IPS DF 6.9 (cell line): Measurements from ENCODE around the gene CYP2A6.
"Not testable (repeated sequence)": the region's sequence is repeated elsewhere in the genome, so short reads cannot be mapped to it uniquely, and the experiment has no call there.

Experiments used
- DNase-seq: peaks from one replicate; pipeline ENCODE4 v3.0.0-alpha.2; 2013; ENCODE audit warnings: low read depth, low spot score
- H3K27ac ChIP-seq: one replicate; pipeline ENCODE4 v1.5.1; 2013; ENCODE audit warnings: low read length, control low read depth
- H3K27me3 ChIP-seq: 2 replicates; pipeline ENCODE4 v1.6.1; 2013; ENCODE audit warnings: mild to moderate bottlenecking, low read length; ENCODE audit not compliant: control insufficient read depth, insufficient read depth
- H3K36me3 ChIP-seq: 2 replicates; pipeline ENCODE4 v1.6.1; 2013; ENCODE audit warnings: low read length; ENCODE audit not compliant: control insufficient read depth, insufficient read depth
- H3K4me1 ChIP-seq: 2 replicates; pipeline ENCODE4 v1.6.1; 2013; ENCODE audit warnings: low read length; ENCODE audit not compliant: control insufficient read depth, insufficient read depth
- H3K4me3 ChIP-seq: 2 replicates; pipeline ENCODE4 v1.5.1; 2013; ENCODE audit warnings: mild to moderate bottlenecking, low read length
- H3K9me3 ChIP-seq: 2 replicates; pipeline ENCODE4 v1.6.1; 2013; ENCODE audit warnings: low read length, inconsistent platforms; ENCODE audit not compliant: control insufficient read depth, insufficient read depth
- WGBS: extraction: QIAGEN DNeasy Blood & Tissue Kit; methylation state at CpG from one replicate; pipeline ENCODE4 v1.1.7; 2013; ENCODE audit warnings: mixed read lengths, missing lambda C conversion rate; ENCODE audit not compliant: insufficient read length, insufficient coverage; 5-methylcytosine and 5-hydroxymethylcytosine counted together

Gene CYP2A6

DNA sequence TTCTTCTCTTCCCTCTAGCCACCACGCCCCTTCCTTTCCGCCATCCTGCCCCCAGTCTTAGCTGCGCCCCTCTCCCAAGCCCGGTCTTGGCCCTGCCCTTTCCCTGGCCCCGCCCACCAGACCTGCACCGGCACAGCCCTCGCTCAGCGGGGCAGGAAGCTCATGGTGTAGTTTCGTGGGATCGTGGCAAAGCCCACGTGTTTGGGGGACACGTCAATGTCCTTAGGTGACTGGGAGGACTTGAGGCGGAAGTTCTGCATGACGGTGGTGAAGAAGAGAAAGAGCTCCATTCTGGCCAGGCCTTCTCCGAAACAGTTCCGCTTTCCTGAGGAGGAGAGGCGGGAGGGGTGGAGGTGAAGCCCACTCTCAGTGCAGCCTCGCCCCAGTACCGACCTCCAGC, 6.6 kb downstream of the CYP2A6 start:
- H3K36me3 ChIP-seq, H3K27me3 ChIP-seq, DNase-seq, H3K4me1 ChIP-seq, H3K27ac ChIP-seq, H3K9me3 ChIP-seq: not testable (repeated sequence)
- H3K4me3 ChIP-seq: peak overlapping the region; percentile 2; the same call in 1 of the 2 replicates
- no CpG with 5 or more reads among the region's 19 CpGs for whole genome bisulfite sequencing

DNA sequence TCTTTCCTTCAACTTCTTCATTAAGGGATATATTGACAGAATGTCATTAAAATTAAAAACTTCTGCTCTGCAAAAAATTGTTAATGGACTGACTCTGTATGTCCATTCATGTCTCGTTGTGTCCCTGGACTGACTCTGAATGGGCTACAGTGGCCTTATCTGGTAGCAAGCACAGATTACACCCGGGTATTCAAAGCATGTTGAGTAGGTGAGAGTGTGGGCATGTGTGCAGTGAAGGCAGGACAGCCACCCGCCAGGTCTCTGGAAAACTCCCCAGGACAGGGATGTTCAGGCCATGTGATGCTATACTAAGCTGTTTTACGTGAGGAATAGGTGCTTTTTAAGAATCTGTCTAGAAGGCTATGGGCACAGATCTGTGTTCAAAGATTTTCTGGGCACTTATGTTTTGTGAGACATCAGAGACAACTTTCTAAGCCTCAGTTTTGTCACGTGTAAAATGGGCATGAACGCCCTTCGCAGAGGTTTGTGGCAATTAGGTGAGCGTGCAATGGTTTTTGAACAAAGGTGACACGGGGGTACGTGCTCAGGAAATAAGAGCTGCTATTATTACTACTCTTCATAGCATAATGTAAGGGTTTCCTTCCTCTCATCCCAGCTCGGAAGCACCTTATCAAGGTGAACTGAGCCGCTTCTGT, 7.1 kb downstream of the CYP2A6 start:
- not testable (repeated sequence) for H3K36me3 ChIP-seq, H3K27ac ChIP-seq, H3K4me1 ChIP-seq, DNase-seq, H3K27me3 ChIP-seq, H3K9me3 ChIP-seq, H3K4me3 ChIP-seq
- WGBS: no CpG with 5 or more reads among the region's 12 CpGs

DNA sequence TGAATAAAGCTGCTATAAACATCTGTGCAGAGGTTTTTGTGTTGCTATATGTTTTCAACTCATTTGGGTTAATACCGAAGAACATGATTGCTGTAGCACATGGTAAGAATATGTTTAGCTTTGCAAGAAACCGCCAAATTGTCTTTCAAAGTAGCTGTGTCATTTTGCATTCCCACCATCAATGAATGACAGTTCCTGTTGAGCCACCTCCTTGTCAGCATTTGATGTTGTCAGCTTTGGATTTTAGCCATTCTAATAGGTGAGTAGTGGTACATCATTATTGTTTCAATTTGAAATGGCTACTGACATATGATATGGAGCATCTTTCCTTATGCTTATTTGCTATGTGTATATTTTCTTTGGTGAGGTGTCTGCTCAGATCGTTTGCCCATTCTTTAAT, 8.2 kb downstream of the CYP2A6 start:
- not testable (repeated sequence) for H3K9me3 ChIP-seq, H3K27ac ChIP-seq, H3K4me1 ChIP-seq, H3K27me3 ChIP-seq, H3K36me3 ChIP-seq, DNase-seq, H3K4me3 ChIP-seq
- no CpG with 5 or more reads among the region's 3 CpGs for WGBS

DNA sequence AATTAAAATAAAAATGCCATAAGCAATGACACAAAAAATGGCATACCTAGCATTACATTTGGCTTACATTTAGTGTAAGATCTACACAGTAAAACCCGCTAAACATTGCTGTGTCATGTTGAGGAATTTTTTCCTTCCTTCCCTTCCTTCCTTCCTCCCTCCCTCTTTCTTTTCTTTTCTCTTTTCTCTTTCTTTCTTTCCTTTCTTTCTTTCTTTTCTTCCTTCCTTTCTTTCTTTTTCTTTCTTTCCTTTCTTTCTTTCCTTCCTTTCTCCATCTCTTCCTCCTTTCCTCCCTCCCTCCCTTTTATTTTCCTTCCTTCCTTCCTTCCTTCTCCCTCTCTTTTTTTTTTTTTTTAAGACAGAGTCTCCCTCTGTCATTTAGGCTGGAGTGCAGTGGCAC, 11.8 kb downstream of the CYP2A6 start:
- WGBS: no CpG with 5 or more reads among the region's 1 CpG
- not testable (repeated sequence) for H3K4me3 ChIP-seq, H3K27me3 ChIP-seq, H3K4me1 ChIP-seq, DNase-seq, H3K9me3 ChIP-seq, H3K27ac ChIP-seq, H3K36me3 ChIP-seq

DNA sequence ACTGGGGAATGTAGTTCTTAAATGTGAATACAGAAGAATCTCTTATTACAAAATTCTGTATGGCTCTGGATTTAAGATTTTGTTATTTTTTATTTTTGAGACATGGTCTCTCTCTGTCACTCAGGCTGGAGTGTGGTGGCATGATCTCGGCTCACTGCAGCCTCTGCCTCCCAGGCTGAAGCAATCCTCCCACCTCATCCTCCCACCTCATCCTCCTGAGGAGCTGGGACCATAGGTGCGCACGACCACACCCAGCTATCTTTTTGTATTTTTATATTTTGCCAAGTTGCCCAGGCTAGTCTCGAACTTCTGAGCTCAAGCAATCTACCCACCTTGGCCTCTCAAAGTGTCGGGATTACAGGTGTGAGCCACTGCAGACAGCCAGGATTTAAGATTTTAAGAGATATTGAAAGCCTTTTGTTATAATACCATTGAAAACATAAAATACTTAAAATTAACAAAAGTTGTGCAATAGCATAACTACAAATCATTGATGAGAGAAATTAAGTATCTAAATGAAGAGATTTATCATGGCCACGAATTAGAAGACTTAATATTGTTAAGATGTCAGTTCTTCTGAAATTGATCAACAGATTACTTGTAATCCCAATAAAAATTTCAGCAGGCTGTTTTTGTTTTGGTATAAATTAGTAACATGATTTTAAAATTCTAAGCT, 13.4 kb downstream of the CYP2A6 start:
- Histone ChIP-seq H3K4me3 (no peak overlapping the region), H3K9me3 (no peaks in the 10 kb centered on the region), H3K4me1 (no peaks in the 10 kb centered on the region), H3K27me3 (no peaks in the 10 kb centered on the region), H3K27ac (no peak overlapping the region), H3K36me3 (no peaks in the 10 kb centered on the region)
- WGBS: no CpG with 5 or more reads among the region's 6 CpGs
- DNase-seq: no peak

DNA sequence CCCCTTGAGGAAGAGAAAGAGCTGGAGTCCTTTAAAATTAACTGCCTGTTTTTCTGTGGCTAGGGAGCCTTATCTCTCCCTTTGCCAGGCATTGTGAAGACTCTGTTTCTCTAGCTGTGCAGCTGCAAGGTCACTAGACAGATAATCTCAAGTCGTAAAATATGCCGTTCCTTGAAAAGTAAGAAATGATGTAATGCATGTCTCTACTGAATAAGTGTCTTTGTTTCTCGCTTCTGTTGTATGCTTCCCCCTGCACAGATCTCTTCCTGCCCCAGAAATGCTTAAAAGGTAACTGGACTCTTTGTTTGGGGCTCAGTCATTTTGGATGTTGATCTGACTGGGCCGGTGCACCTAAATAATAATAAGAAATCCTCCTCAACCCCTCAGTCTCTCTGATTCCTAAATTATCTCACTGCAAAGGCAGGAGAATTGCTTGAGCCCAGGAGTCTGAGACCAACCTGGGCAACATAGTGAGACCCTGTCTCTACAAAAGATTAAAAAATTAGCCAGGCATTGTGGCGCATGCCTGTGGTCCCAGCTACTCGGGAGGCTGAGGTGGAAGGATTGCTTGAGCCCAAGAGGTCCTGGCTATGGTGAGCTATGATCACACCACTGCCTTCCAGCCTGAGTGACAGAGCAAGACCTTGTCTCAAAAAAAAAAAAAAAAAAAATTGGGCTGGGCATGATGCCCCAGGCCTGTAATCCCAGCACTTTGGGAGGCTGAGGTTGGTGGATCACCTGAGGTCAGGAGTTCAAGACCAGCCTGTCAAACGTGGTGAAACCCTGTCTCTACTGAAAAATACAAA, 16.3 kb downstream of the CYP2A6 start:
- not testable (repeated sequence) for H3K9me3 ChIP-seq, H3K4me3 ChIP-seq, DNase-seq, H3K4me1 ChIP-seq, H3K27ac ChIP-seq, H3K27me3 ChIP-seq, H3K36me3 ChIP-seq
- no CpG with 5 or more reads among the region's 7 CpGs for WGBS

DNA sequence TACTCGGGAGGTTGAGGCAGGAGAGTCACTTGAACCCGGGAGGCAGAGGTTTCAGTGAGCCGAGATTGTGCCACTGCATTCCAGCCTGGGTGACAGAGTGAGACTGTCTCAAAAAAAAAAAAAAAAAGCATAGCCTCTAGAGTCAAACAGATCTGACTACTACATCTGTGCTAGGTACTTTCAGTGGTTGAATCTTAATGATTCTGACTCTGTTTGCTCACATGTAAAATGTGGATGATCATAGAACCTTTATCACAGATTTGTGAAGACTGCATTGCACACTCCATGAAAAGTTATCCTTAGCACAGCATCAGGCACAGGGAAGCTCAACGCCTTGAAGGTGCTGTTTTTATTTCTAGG, 17.8 kb downstream of the CYP2A6 start:
- DNase-seq, H3K4me1 ChIP-seq, H3K4me3 ChIP-seq, H3K27me3 ChIP-seq, H3K27ac ChIP-seq, H3K9me3 ChIP-seq, H3K36me3 ChIP-seq: not testable (repeated sequence)
- WGBS: no CpG with 5 or more reads among the region's 4 CpGs

DNA sequence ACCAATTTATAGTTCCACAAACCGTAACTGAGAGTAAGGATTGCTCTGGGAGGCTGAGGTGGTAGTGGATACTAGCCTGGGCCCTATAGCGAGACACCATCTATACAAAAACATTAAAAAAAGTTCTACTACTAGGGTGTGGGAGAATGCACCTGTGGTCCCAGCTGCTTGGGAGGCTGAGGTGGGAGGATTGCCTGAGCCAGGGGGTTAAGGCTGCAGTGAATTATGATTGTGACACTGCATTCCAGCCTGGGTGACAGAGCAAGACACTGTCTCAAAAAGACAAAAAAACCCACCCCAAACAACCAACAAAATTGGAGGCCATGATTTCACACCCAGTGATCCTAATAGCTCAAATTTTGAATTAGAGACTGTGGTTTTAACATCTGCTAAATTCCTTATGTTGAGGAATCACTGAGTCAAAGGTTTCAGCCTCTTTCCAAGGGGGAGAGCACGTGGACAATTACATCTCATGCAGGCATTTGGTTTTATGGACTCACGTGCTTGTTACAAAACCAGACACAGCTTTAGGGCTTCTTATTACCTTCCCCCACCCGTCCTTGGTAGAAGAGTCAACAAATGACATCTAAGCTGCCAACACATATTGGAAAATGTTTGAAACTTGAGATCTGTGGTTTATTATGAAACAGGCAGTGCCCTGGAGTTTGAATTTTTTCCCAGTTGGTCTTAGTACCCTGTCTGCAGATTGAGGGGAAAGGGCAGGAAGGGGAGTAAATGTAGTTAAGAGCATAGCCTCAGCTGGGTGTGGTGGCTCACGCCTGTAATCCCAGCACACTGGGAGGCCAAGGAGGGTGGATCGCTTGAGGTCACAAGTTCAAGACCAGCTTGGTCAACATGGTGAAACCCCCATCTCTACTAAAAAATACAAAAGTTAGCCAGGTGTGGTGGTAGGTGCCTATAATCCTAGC, 18.5 kb downstream of the CYP2A6 start:
- no peaks in the 10 kb centered on the region for H3K36me3 ChIP-seq
- H3K9me3 ChIP-seq: no peaks in the 10 kb centered on the region
- H3K4me3 ChIP-seq: no peak overlapping the region
- H3K4me1 ChIP-seq: no peaks in the 10 kb centered on the region
- no peaks in the 10 kb centered on the region for H3K27me3 ChIP-seq
- WGBS: no CpG with 5 or more reads among the region's 7 CpGs
- DNase-seq: no peak
- no peak overlapping the region for H3K27ac ChIP-seq

DNA sequence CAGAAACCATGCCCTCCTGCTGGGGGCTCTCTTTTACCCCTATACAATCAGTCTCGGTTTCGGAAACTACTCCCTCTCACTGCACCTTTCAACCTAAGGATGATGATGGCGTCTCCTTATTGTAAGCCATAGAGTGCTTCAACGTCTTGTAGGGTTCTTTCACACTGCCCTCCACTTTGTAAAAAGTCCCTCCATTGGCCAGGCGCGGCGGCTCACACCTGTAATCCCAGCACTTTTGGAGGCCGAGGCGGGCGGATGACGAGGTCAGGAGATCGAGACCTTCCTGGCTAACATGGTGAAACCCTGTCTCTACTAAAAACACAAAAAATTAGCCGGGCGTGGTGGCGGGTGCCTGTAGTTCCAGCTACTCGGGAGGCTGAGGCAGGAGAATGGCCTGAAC, 19.5 kb downstream of the CYP2A6 start:
- WGBS: no CpG with 5 or more reads among the region's 16 CpGs
- H3K36me3 ChIP-seq, H3K4me1 ChIP-seq, H3K27ac ChIP-seq, H3K4me3 ChIP-seq, H3K27me3 ChIP-seq, DNase-seq, H3K9me3 ChIP-seq: not testable (repeated sequence)

DNA sequence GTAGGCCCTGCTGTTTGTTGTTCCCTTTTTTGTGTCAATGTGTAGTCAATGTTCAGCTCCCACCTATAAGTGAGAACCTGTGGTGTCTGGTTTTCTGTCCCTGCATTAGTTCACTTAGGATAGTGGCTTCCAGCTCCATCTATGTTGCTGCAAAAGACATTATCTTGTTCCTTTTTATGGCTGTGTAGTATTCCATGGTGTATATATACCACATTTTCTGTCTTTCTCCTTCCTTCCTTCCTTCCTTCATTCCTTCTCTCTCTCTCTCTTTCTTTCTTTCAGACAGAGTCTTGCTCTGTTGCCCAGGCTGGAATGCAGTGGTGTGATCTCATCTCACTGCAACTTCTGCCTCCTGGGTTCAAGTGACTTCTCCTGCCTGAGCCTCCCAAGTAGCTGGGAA, 21.0 kb downstream of the CYP2A6 start:
- Histone ChIP-seq H3K36me3 (no peaks in the 10 kb centered on the region), H3K27ac (no peak overlapping the region), H3K4me1 (no peaks in the 10 kb centered on the region), H3K9me3 (no peaks in the 10 kb centered on the region), H3K27me3 (no peaks in the 10 kb centered on the region), H3K4me3 (no peak overlapping the region)
- DNase-seq: no peak
